Measurements from ENCODE around the gene TACR1. TPM values are rescaled to one million over a fixed set of nuclear protein-coding genes. Genes with fewer than 3 reads are reported as not detected.

Gene TACR1
- total RNA-seq, 1 experiment from 2014 or later, result not detected

DNA sequence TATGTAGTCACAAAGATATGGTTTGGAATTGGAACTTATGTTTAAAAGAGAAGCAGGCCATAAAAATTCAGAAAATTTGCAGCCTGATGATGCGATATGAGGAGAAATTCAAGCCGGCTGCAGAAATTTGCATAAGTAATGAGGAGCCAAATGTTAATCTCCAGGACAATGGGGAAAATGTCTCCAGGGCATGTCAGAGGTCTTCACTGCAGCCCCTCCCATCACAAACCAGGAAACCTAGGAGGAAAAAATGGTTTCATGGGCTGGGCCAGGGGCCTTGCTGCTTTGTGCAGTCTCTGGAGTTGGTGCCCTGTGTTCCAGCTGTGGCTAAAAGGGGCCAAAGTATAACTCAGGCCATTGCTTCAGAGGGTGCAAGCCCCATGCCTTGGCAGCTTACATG lies 28.4 kb downstream of the TACR1 start:
- POLR2A ChIA-PET, result no interaction called here
- H3K27me3 ChIP-seq (ENCODE audit: insufficient read depth, low read length), result peaks cover 43% of the 10 kb centered on the region
- no peak for TF ChIP-seq YY1 (IDR thresholded peaks at IDR 0.05; ENCODE audit: extremely low read depth, insufficient replicate concordance, low read depth, low read length)
- TF ChIP-seq, protein P1, sequence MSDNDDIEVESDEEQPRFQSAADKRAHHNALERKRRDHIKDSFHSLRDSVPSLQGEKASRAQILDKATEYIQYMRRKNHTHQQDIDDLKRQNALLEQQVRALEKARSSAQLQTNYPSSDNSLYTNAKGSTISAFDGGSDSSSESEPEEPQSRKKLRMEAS (IDR thresholded peaks at IDR 0.05), result no peak
- TF ChIP-seq, protein P2, sequence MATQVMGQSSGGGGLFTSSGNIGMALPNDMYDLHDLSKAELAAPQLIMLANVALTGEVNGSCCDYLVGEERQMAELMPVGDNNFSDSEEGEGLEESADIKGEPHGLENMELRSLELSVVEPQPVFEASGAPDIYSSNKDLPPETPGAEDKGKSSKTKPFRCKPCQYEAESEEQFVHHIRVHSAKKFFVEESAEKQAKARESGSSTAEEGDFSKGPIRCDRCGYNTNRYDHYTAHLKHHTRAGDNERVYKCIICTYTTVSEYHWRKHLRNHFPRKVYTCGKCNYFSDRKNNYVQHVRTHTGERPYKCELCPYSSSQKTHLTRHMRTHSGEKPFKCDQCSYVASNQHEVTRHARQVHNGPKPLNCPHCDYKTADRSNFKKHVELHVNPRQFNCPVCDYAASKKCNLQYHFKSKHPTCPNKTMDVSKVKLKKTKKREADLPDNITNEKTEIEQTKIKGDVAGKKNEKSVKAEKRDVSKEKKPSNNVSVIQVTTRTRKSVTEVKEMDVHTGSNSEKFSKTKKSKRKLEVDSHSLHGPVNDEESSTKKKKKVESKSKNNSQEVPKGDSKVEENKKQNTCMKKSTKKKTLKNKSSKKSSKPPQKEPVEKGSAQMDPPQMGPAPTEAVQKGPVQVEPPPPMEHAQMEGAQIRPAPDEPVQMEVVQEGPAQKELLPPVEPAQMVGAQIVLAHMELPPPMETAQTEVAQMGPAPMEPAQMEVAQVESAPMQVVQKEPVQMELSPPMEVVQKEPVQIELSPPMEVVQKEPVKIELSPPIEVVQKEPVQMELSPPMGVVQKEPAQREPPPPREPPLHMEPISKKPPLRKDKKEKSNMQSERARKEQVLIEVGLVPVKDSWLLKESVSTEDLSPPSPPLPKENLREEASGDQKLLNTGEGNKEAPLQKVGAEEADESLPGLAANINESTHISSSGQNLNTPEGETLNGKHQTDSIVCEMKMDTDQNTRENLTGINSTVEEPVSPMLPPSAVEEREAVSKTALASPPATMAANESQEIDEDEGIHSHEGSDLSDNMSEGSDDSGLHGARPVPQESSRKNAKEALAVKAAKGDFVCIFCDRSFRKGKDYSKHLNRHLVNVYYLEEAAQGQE (IDR thresholded peaks at IDR 0.05; ENCODE audit: low read depth), result no peak
- no peak for TF ChIP-seq ELF1 (IDR thresholded peaks at IDR 0.05; ENCODE audit: borderline replicate concordance, low read depth)
- TF ChIP-seq, protein P3, sequence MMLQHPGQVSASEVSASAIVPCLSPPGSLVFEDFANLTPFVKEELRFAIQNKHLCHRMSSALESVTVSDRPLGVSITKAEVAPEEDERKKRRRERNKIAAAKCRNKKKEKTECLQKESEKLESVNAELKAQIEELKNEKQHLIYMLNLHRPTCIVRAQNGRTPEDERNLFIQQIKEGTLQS (IDR thresholded peaks at IDR 0.05), result no peak
- no peak for TF ChIP-seq CEBPB (IDR thresholded peaks at IDR 0.05; ENCODE audit: low read depth)
- TF ChIP-seq POLR2A (IDR thresholded peaks at IDR 0.05; ENCODE audit: borderline replicate concordance, extremely low read depth, insufficient read depth, insufficient read length), result no peak
- no peak for TF ChIP-seq EZH2 (IDR thresholded peaks at IDR 0.05)
- TF ChIP-seq, protein P4, sequence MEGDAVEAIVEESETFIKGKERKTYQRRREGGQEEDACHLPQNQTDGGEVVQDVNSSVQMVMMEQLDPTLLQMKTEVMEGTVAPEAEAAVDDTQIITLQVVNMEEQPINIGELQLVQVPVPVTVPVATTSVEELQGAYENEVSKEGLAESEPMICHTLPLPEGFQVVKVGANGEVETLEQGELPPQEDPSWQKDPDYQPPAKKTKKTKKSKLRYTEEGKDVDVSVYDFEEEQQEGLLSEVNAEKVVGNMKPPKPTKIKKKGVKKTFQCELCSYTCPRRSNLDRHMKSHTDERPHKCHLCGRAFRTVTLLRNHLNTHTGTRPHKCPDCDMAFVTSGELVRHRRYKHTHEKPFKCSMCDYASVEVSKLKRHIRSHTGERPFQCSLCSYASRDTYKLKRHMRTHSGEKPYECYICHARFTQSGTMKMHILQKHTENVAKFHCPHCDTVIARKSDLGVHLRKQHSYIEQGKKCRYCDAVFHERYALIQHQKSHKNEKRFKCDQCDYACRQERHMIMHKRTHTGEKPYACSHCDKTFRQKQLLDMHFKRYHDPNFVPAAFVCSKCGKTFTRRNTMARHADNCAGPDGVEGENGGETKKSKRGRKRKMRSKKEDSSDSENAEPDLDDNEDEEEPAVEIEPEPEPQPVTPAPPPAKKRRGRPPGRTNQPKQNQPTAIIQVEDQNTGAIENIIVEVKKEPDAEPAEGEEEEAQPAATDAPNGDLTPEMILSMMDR (IDR thresholded peaks at IDR 0.05 in 2 of 3, conservative IDR thresholded peaks at IDR 0.05 in 1 of 3; ENCODE audit: borderline replicate concordance in 1 of 3, insufficient read depth in 1 of 3, low read depth in 2 of 3, low read length in 2 of 3), result no peak
- TF ChIP-seq, protein P5, sequence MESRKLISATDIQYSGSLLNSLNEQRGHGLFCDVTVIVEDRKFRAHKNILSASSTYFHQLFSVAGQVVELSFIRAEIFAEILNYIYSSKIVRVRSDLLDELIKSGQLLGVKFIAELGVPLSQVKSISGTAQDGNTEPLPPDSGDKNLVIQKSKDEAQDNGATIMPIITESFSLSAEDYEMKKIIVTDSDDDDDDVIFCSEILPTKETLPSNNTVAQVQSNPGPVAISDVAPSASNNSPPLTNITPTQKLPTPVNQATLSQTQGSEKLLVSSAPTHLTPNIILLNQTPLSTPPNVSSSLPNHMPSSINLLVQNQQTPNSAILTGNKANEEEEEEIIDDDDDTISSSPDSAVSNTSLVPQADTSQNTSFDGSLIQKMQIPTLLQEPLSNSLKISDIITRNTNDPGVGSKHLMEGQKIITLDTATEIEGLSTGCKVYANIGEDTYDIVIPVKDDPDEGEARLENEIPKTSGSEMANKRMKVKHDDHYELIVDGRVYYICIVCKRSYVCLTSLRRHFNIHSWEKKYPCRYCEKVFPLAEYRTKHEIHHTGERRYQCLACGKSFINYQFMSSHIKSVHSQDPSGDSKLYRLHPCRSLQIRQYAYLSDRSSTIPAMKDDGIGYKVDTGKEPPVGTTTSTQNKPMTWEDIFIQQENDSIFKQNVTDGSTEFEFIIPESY (IDR thresholded peaks at IDR 0.05; ENCODE audit: extremely low read depth, insufficient replicate concordance, low read length), result no peak
- no peak for TF ChIP-seq EZH2phosphoT487 (IDR thresholded peaks at IDR 0.05; ENCODE audit: borderline replicate concordance)
- no peak for ATAC-seq
- no peaks in the 10 kb centered on the region for H3K79me2 ChIP-seq (ENCODE audit: insufficient read depth, low read length)
- H3K27ac ChIP-seq (ENCODE audit: low read depth, low read length), result no peak overlapping the region
- no peaks in the 10 kb centered on the region for H3K9me2 ChIP-seq (ENCODE audit: insufficient read depth)
- no peaks in the 10 kb centered on the region for H3K4me1 ChIP-seq (ENCODE audit: control insufficient read depth in 1 of 2, insufficient read depth in 2 of 2, low read length in 2 of 2)
- DNase-seq (ENCODE audit: low read depth, low spot score), result no peak
- H3K9me3 ChIP-seq (ENCODE audit: control insufficient read depth in 1 of 2, insufficient read depth in 1 of 2, low read depth in 1 of 2, low read length in 2 of 2), result no peaks in the 10 kb centered on the region
- intact Hi-C loops (cut with micrococcal nuclease), result no loop called here
- CTCF ChIA-PET, result no interaction called here
- RAD21 ChIA-PET (ENCODE audit: low non-redundant PET in 1 of 2, low total read pairs in 2 of 2, uncharacterized antibody in 2 of 2, unreplicated experiment in 2 of 2), result no interaction called here
- BruUV-seq (replicated peaks), result no TSS peak
- H3K36me3 ChIP-seq (ENCODE audit: control insufficient read depth in 1 of 2, insufficient read depth in 2 of 2, low read length in 2 of 2), result no peaks in the 10 kb centered on the region
- no peak overlapping the region for H3K9ac ChIP-seq (ENCODE audit: low read length)
- no peak overlapping the region for H3K4me2 ChIP-seq (ENCODE audit: low read length)
- no peak overlapping the region for H2AFZ ChIP-seq (ENCODE audit: low read depth, low read length, poor library complexity, severe bottlenecking)
- H4K20me1 ChIP-seq (ENCODE audit: insufficient read depth), result no peaks in the 10 kb centered on the region
- no peak overlapping the region for H3K4me3 ChIP-seq (replicated peaks in 1 of 2; ENCODE audit: low read depth in 1 of 2, low read length in 2 of 2)

Data from HCT116 (cell line).